ENCODE data around the gene CLDN14.

The CLDN14 gene

GRCh38 chr21:36470294-36470693, 9.6 kb downstream of the CLDN14 start:
- no peak for DNase-seq (ENCODE audit: low read depth)

DNA sequence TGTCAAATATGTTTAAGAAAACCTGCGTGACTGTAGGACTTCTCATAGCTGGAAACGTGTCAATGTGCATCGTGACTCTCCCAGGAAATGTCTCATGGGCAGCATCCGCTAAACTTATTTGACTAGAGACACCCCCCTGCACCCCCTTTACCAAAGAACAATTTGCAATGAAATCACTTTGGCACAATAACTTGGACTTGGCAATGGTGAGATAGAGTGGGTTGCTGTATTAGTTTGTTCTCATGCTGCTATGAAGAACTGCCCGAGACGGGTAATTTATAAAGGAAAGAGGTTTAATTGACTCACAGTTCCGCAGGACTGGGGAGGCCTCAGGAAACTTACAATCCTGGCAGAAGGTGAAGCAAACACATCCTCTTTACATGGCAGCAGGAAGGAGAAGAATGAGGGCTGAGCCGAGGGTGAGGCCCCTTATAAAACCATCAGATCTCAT, 13.8 kb downstream of the CLDN14 start:
- DNase-seq (ENCODE audit: low read depth), result no peak

DNA sequence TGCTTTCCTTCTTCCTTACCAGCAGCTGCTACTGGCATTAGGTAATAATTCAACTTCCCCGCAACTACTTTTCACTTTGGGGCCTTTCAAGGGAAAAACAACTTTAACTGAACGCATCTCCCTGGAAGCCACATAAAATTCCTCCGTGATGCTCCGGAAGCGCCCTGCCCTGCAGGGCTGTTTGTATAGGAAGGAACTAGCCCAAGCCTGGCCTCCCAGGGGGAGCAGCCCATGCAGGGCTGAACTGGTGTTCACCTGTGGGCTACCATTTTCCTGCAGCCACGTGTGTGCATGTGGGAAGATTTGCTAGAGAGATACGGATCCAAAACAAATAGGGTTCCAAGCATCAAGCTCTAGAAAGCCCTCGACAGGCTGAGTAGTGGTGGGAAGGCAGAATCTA, 14.4 kb downstream of the CLDN14 start:
- no peak for DNase-seq (ENCODE audit: low read depth)

DNA sequence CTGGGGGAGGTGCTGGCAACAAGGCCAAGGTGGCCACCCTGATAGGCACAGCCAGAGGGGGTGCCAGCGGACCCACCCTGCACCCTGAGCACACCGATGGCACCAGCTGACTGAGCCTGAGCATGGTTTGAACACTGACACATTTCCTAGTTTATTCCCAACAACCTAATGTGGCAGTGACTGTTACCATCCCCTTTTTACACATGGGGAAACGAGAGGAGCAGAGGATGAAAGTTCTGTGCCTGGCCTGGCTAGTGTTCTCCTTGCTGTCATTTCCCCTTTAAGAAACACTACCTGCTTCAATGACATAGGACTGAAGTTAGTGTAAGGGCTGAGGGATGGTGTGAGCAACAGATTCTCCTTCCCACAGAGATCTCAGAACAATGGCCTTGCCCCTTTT, 15.3 kb downstream of the CLDN14 start:
- no peak for DNase-seq (ENCODE audit: low read depth)

DNA sequence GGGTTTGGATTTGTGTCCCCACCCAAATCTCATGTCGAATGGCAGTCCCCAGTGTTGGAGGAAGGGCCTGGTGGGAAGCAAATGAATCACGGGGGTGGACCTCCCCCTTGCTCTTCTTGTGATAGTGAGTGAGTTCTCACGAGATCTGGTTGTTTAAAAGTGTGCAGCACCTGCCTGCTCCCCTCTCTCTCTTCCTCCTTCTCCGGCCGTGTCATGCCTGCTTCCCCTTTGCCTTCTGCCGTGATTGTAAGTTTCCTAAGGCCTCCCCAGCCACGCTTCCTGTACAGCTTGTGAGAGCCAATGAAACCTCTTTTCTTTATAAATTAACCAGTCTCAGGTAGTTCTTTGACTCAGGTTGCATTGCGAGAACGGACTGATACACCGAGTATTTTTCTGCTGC, 15.9 kb downstream of the CLDN14 start:
- no peak for DNase-seq (ENCODE audit: low read depth)

DNA sequence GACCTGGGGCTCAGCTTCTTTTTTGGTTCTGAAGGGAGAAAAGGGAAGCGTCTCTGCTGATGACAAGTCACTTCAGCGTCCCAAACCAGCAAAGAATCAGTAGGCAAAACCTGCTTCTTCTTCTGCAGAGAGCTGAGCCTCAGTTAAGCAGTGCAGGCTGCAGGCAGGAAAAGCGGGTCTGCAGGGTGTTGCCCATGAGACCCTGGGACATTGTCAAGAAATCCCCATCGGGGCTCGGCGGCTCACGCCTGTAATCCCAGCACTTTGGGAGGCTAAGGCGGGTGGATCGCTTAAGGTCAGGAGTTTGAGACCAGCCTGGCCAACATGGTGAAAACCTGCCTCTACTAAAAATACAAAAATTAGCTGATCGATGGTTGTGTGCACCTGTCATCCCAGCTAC, 16.7 kb downstream of the CLDN14 start:
- DNase-seq (ENCODE audit: low read depth), result no peak

GRCh38 chr21:36461918-36462486, 17.9 kb downstream of the CLDN14 start:
- no peak for DNase-seq (ENCODE audit: low read depth)

DNA sequence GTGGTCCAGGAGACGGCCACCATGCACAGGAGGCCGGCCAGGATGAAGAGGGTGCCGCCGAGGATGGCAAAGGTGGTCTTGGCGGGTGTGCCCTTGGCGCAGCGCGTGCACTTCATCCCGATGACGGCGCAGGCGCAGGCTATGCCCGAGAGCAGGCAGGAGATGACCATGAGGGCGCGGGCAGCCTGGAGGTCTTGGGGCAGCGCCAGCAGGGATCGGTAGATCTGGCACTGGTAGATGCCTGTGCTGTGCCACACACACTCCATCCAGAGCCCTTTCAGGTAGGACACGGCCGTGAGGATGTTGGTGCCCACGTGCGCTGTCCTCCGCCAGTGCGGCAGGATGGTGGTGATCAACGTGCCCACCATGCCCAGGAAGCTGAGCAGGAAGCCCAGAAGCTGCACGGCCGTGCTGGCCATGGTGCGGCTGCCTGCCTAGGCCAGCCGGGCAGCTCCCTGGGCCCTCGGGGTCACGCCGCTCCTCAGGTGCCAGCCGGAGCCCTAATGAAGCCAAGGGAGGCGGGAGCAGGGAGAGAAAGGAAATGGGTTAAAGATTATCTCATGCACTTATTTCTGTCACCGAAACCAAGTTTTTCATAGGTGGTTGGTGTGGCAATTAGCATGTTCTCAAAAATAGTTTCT, 18.5 kb downstream of the CLDN14 start:
- no peak for DNase-seq (ENCODE audit: low read depth)

- DNase-seq (ENCODE audit: low read depth), result no peak
These were observed 19.1 kb downstream of the CLDN14 start for GRCh38 chr21:36460866-36461265.

- DNase-seq (ENCODE audit: low read depth), result no peak
These were observed 20.8 kb downstream of the CLDN14 start for GRCh38 chr21:36459098-36459497.

- DNase-seq (ENCODE audit: low read depth), result no peak
These were observed 23.1 kb downstream of the CLDN14 start for GRCh38 chr21:36456729-36457414.

DNA sequence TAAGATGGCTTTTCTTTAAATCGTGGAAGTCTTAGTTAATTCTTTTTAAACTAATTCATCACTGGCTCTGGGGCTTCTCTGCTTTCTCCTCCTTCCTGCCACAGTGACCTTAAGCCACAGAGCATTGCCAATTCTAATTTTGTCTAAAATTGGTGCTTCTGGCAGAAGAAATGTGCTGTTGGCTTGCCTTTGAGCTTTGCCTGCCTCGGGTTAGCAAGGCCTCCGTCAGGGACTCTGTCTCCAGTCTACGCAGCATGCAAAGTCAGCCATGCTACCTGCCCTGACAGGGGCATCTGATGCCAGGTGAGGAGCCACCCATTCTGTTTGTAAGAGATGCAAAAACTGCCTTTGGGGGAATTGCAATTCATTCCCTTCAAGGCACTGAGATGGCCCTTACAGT, 25.2 kb downstream of the CLDN14 start:
- no peak for DNase-seq (ENCODE audit: low read depth)

DNA sequence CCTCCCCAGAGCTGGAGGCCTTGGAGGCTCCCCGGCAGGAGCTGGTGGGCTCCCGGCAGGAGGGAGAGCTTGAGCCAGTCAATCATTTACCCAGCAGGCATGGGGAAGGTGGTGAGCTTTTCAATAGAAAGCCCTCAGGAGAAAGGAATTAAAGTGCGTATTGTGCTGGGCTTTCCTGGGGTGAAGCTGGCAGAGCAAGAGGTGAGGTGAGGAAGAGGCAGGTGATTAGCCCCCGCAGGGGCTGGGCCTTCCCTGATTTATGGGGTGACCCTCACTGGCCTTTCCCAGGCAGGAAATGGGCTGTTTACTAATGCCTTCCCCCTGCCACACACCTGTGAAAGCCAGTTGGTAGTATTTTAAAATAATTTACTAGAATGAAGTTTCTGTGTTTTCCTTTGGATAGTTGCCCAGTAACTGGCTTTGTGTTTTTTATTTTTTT, 25.8 kb downstream of the CLDN14 start:
- DNase-seq (ENCODE audit: low read depth), result no peak

- no peak for DNase-seq (ENCODE audit: low read depth)
These were observed 27.6 kb downstream of the CLDN14 start for GRCh38 chr21:36452281-36452825.

DNA sequence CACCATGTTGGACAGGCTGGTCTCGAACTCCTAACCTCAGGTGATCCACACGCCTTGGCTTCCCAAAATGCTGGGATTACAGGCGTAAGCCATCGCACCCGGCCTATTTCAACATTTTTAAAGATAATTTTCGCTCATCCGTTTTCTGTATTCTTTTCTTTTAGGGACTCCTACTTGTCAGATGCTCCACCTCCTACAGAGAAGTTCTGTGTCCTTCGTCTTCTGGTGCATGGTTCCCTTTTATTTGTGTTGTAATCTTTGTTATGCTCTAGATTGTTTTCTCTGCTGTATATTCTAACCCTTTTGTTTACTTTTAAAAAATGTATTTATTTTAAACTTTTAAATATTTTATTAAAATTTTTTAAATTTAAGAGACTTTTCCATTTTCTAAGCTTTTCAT, 28.4 kb downstream of the CLDN14 start:
- DNase-seq (ENCODE audit: low read depth), result no peak

DNA sequence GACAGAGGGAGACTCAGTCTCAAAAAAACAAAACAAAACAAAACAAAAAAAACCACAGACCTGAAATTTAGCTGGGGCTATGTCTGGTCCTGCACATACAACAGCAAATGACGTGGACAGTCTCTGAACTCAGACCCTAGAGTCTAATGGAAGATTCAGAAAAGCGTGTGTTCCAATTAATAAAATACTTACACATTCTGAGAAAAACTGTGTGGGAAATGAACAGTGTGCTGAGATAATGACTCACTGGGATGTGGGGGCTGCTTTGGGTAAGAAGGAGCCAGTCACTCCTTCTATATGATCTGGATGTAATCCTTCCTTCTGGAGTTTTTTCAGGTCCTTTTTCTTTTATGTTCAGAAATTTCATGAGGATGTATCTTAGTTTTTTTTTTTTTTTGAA, 29.4 kb downstream of the CLDN14 start:
- DNase-seq (ENCODE audit: low read depth), result no peak

GRCh38 chr21:36446301-36446700, 33.6 kb downstream of the CLDN14 start:
- DNase-seq (ENCODE audit: low read depth), result no peak

- no peak for DNase-seq (ENCODE audit: low read depth)
These were observed 38.2 kb downstream of the CLDN14 start for GRCh38 chr21:36441715-36442114.

- no peak for DNase-seq (ENCODE audit: low read depth)
These were observed 42.2 kb downstream of the CLDN14 start for GRCh38 chr21:36437745-36438128.

DNA sequence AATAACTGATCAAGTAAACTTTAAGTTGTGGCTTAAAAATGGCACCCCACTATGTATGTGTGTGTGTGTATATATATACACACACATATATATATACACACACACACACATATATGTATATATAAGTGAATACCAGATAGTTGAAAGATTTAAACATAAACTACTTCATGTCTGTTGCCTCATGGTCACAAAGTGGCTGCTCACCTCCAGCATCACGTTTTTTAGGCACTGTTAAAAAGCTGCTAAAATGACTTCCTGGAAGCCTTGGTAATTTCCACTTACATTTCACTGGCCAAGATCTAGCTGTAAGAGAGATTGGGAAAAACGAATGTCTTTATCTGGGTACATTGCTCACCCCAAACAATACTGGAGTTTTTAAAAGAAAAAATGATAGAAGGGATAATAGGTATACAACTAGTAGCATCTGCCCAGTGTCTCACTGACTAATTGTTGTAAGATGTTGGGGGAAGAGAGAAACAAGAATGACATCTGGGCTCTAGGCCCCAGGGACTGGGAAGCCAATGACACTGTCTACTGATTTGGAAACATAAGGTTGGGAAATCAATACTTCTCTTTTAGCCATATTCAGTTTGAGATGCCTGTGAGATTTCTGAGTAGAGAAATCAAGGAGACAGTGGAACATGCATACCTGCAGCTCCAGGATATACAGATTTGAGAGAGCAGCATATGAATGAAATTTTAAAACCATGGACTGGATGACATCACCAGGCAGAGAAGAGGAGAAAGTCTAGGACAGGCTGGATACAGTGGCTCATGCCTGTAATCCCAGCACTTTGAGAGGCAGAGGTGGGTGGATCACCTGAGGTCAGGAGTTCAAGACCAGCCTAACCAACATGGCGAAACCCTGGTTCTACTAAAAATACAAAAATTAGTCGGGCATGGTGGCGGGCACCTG, 42.8 kb downstream of the CLDN14 start:
- DNase-seq (ENCODE audit: low read depth), result no peak

DNA sequence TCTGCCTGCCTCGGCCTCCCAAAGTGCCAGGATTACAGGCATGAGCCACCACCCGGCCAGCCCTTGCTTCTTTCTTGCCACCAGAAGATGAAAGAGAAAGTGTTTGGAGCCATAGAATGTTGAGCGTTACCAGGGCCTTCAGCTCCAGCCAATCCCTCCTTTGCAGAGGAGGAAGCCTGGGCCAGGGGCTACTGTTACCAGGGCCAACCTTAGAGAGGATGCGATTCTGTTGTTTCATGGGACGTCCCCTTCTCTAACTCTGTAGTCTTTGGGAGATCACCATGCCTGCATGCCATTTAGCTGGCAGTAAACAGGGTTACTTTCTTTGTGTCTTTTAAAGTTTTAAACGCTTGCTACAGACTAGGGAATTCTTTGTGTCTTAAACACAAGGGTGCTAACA, 45.8 kb downstream of the CLDN14 start:
- no peak for DNase-seq (ENCODE audit: low read depth)

GRCh38 chr21:36433059-36433709, 46.7 kb downstream of the CLDN14 start:
- DNase-seq (ENCODE audit: low read depth), result no peak
